Measurements from ENCODE around the gene PKN2. TPM values are rescaled to one million over a fixed set of nuclear protein-coding genes. Genes with fewer than 3 reads are reported as not detected.

PKN2 gene
- total and polyA plus RNA-seq, 10 donors: 10.2 to 63.9 (median 45.3) TPM

DNA sequence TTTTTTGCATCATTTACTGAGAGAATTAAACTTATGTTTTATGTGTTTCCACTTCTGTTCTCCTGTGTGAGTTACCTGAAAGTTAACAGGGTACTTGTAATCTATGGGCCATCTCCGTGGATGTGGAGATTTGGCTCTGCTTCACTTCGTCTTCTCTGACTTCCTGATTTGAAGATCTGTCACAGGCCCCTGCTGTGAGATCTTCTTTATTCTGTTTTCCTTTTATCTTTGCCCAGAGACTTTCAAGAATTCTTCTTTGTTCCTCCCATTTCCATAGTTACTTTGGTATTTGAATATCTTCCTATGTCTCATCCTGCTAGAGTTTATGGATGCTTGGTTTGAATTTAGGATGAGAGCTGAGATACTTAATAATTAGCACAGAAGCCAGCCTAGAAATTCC lies 35.4 kb upstream of the PKN2 start:
- Histone ChIP-seq H3K4me1 (no peaks in the 10 kb centered on the region), H3K9me3 (no peaks in the 10 kb centered on the region), H3K27me3 (replicated peaks in 1 of 7) (no peaks in the 10 kb centered on the region), H3K36me3 (no peaks in the 10 kb centered on the region), H3K4me3 (no peak overlapping the region), H3K27ac (no peak overlapping the region)
- 54 to 68% (median 60%) methylated on average over 2 of the region's 2 CpGs for WGBS, 5 donors
- intact Hi-C loops (cut with DNase I; ENCODE audit: low total_unique reads): no loop called here
- no peak for TF ChIP-seq POLR2AphosphoS5 (IDR thresholded peaks at IDR 0.05)
- TF ChIP-seq, protein P1, sequence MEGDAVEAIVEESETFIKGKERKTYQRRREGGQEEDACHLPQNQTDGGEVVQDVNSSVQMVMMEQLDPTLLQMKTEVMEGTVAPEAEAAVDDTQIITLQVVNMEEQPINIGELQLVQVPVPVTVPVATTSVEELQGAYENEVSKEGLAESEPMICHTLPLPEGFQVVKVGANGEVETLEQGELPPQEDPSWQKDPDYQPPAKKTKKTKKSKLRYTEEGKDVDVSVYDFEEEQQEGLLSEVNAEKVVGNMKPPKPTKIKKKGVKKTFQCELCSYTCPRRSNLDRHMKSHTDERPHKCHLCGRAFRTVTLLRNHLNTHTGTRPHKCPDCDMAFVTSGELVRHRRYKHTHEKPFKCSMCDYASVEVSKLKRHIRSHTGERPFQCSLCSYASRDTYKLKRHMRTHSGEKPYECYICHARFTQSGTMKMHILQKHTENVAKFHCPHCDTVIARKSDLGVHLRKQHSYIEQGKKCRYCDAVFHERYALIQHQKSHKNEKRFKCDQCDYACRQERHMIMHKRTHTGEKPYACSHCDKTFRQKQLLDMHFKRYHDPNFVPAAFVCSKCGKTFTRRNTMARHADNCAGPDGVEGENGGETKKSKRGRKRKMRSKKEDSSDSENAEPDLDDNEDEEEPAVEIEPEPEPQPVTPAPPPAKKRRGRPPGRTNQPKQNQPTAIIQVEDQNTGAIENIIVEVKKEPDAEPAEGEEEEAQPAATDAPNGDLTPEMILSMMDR (IDR thresholded peaks at IDR 0.05 in 8 of 11, conservative IDR thresholded peaks at IDR 0.05 in 3 of 11): no peak
- TF ChIP-seq POLR2A (IDR thresholded peaks at IDR 0.05): no peak
- DNase-seq: no peak

DNA sequence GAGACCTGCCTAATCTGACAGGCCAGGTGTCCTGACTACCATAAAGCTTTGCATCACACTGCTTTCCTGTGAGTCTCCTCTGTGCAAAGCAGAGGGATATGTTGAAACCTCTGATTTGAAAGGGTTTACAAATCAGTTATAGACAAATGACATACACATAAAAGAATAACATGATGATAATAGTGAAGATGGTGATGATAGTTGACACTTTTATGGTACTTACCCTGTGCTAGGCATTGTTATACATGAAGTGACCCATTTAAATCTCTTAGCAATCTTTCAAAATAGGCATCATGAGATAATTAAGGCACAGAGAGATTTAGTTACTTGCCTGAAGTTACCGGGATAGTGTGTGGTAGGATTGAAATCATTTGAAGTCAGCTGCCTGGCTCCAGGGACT lies 34.1 kb upstream of the PKN2 start:
- no peak overlapping the region for H3K4me3 ChIP-seq
- H3K4me1 ChIP-seq: no peaks in the 10 kb centered on the region
- TF ChIP-seq POLR2A (IDR thresholded peaks at IDR 0.05): no peak
- TF ChIP-seq, protein P1 (IDR thresholded peaks at IDR 0.05 in 8 of 11, conservative IDR thresholded peaks at IDR 0.05 in 3 of 11): no peak
- TF ChIP-seq POLR2AphosphoS5 (IDR thresholded peaks at IDR 0.05): no peak
- no peak for DNase-seq
- H3K27me3 ChIP-seq (replicated peaks in 1 of 7): no peaks in the 10 kb centered on the region
- 85 to 95% (median 89%) methylated on average over 1 of the region's 1 CpG for whole genome bisulfite sequencing, 5 donors
- no peaks in the 10 kb centered on the region for H3K9me3 ChIP-seq
- intact Hi-C loops (cut with DNase I; ENCODE audit: low total_unique reads): no loop called here
- no peaks in the 10 kb centered on the region for H3K36me3 ChIP-seq
- no peak overlapping the region for H3K27ac ChIP-seq

DNA sequence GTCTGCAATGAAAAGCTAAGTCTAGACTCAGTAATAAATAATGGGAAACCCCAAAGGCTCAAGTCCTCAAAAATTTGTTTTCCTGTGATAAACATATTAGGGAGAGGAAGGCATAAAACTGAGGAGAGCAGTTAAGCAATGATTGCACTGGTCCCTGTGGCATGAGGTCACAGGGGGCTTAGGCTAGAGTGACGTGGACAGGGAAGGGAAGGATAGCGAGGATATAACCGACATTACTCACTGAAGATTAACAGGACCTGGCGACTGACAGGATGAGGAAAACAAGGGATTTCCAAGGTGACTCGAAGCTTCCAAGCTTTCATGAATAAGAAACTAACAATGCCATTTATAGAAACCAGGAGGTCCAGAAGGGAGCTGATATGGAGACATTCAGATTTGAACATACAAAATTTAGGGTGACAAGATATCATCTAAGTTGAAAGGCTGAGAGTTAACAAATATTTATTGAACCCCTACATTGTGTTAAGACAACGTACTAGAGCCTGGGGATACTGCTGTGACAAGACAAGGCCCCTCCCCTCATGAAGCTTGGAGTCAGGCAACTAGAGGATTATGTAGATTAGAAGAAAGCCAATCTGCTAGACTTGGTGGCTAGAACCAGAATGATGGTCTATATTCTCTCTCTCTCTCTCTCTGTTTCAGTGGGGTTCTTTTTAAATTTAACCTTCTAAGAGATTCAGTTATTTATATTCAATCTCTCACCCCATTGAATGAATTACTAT lies 33.2 kb upstream of the PKN2 start:
- H3K9me3 ChIP-seq: no peaks in the 10 kb centered on the region

DNA sequence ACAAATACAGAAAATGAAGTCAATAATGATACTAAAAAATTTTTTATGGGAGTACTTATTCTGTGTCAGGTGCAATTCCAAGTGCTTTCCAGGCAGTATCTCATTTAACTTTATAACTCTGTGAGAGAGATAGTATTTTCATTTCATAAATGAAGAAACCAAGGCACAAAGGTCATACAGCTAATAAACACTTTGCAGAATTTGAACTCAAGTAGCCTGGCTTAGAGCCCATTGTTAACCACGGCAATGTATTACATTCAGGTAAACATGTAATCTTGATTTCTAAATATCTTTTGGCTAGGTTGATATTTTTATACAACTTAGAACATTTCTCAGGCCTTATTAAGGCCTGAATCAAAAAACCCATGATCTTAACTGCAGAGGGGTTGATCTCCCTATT lies 28.9 kb upstream of the PKN2 start:
- intact Hi-C loops (cut with DNase I; ENCODE audit: low total_unique reads): loop anchor here (5.0 kb wide), 1 partner anchor 222 kb away; no protein-coding TSS in a partner anchor
- 40 to 66% (median 48%) methylated on average over 1 of the region's 1 CpG for WGBS, 5 donors
- H3K27ac ChIP-seq: no peak overlapping the region

More for the DNA sequence above, 33.2 kb upstream of the PKN2 start:
- Histone ChIP-seq H3K4me3 (no peak overlapping the region), H3K4me1 (peaks cover 0 to 2% (median 0%) of the 10 kb centered on the region in 6 donors), H3K27ac (no peak overlapping the region), H3K36me3 (no peaks in the 10 kb centered on the region), H3K27me3 (replicated peaks in 1 of 7) (no peaks in the 10 kb centered on the region)
- TF ChIP-seq POLR2A (IDR thresholded peaks at IDR 0.05): no peak
- no peak for DNase-seq
- 69 to 83% (median 79%) methylated on average over 6 of the region's 6 CpGs for WGBS, 5 donors
- intact Hi-C loops (cut with DNase I; ENCODE audit: low total_unique reads): no loop called here

More for the DNA sequence above, 28.9 kb upstream of the PKN2 start:
- Histone ChIP-seq H3K36me3 (no peaks in the 10 kb centered on the region), H3K4me1 (peaks cover 0 to 4% (median 0%) of the 10 kb centered on the region in 6 donors), H3K27me3 (replicated peaks in 1 of 7) (no peaks in the 10 kb centered on the region), H3K4me3 (no peak overlapping the region), H3K9me3 (no peaks in the 10 kb centered on the region)
- TF ChIP-seq POLR2A (IDR thresholded peaks at IDR 0.05): no peak
- TF ChIP-seq POLR2AphosphoS5 (IDR thresholded peaks at IDR 0.05): no peak
- TF ChIP-seq, protein P1 (IDR thresholded peaks at IDR 0.05 in 8 of 11, conservative IDR thresholded peaks at IDR 0.05 in 3 of 11): no peak
- DNase-seq: no peak
